ENCODE results near the gene GIMAP7.

GIMAP7 gene

GRCh38 chr7:150516956-150517745 lies 2.5 kb downstream of the GIMAP7 start (continued):
- TF ChIP-seq ZNF529 (tag by site-specific recombination; IDR thresholded peaks at IDR 0.05; ENCODE audit: insufficient replicate concordance) (no peak), ZNF530 (tag by site-specific recombination; IDR thresholded peaks at IDR 0.05; ENCODE audit: low read depth) (no peak)

DNA sequence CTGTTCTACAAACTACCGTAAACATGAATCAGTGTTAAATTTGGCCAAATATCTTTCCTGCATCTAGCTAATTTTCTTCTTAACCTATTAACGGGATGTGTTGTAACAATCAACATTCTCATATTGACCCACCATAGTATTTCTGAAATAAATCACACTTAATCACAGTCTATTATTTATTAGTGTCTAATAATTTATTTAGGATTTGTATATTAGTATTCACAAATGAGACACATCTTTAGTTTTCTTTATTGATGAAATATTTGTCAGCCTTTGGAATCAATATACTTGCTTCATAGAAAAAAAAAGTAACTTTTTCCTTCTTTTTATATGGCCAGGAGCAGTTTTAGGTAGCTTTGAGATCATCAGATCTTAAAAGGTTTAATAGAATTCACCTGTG lies 4.6 kb downstream of the GIMAP7 start:
- CTCF ChIA-PET, result no interaction called here
- Histone ChIP-seq H3K36me3 (ENCODE audit: control insufficient read depth in 2 of 2, insufficient read depth in 1 of 2, low read length in 2 of 2) (no peaks in the 10 kb centered on the region), H3K9me3 (ENCODE audit: control insufficient read depth, insufficient read depth, low read depth, low read length) (no peaks in the 10 kb centered on the region), H3K27ac (ENCODE audit: extremely low read depth, low read depth, low read length) (no peak overlapping the region), H3K4me3 (ENCODE audit: low read depth, low read length) (no peak overlapping the region), H3K4me1 (ENCODE audit: control insufficient read depth, insufficient read depth, low read length) (no peaks in the 10 kb centered on the region)
- POLR2A ChIA-PET, result no interaction called here
- TF ChIP-seq KLF8 (tag by site-specific recombination; IDR thresholded peaks at IDR 0.05), result no peak
- no peak for TF ChIP-seq YY1 (tag by site-specific recombination; IDR thresholded peaks at IDR 0.05)
- no peak for TF ChIP-seq ZNF571 (tag by site-specific recombination; IDR thresholded peaks at IDR 0.05)
- TF ChIP-seq ZNF664 (tag by site-specific recombination; IDR thresholded peaks at IDR 0.05), result no peak
- TF ChIP-seq TCF7L2 (IDR thresholded peaks at IDR 0.05; ENCODE audit: borderline replicate concordance, low read depth, low read length), result no peak
- TF ChIP-seq, protein P1, sequence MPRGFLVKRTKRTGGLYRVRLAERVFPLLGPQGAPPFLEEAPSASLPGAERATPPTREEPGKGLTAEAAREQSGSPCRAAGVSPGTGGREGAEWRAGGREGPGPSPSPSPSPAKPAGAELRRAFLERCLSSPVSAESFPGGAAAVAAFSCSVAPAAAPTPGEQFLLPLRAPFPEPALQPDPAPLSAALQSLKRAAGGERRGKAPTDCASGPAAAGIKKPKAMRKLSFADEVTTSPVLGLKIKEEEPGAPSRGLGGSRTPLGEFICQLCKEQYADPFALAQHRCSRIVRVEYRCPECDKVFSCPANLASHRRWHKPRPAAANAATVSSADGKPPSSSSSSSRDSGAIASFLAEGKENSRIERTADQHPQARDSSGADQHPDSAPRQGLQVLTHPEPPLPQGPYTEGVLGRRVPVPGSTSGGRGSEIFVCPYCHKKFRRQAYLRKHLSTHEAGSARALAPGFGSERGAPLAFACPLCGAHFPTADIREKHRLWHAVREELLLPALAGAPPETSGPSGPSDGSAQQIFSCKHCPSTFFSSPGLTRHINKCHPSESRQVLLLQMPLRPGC (tag by site-specific recombination; IDR thresholded peaks at IDR 0.05), result no peak
- TF ChIP-seq ZNF274 (IDR thresholded peaks at IDR 0.05; ENCODE audit: low read length), result no peak
- TF ChIP-seq ZNF274 (tag by site-specific recombination; IDR thresholded peaks at IDR 0.05; ENCODE audit: borderline replicate concordance), result no peak
- no peak for TF ChIP-seq FEZF1 (tag by site-specific recombination; IDR thresholded peaks at IDR 0.05)
- no peak for TF ChIP-seq ZNF654 (tag by site-specific recombination; IDR thresholded peaks at IDR 0.05; ENCODE audit: low read depth)
- TF ChIP-seq, protein P2, sequence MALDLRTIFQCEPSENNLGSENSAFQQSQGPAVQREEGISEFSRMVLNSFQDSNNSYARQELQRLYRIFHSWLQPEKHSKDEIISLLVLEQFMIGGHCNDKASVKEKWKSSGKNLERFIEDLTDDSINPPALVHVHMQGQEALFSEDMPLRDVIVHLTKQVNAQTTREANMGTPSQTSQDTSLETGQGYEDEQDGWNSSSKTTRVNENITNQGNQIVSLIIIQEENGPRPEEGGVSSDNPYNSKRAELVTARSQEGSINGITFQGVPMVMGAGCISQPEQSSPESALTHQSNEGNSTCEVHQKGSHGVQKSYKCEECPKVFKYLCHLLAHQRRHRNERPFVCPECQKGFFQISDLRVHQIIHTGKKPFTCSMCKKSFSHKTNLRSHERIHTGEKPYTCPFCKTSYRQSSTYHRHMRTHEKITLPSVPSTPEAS (tag by site-specific recombination; IDR thresholded peaks at IDR 0.05), result no peak
- no peak for TF ChIP-seq ZNF239 (tag by site-specific recombination; IDR thresholded peaks at IDR 0.05)
- TF ChIP-seq ZNF404 (tag by site-specific recombination; IDR thresholded peaks at IDR 0.05), result no peak
- no peak for TF ChIP-seq ZNF2 (tag by site-specific recombination; IDR thresholded peaks at IDR 0.05)
- no peak for TF ChIP-seq OSR2 (tag by site-specific recombination; IDR thresholded peaks at IDR 0.05)
- no peak for TF ChIP-seq ZNF561 (tag by site-specific recombination; IDR thresholded peaks at IDR 0.05; ENCODE audit: borderline replicate concordance)
- no peak for TF ChIP-seq ZBTB17 (tag by site-specific recombination; IDR thresholded peaks at IDR 0.05)

DNA sequence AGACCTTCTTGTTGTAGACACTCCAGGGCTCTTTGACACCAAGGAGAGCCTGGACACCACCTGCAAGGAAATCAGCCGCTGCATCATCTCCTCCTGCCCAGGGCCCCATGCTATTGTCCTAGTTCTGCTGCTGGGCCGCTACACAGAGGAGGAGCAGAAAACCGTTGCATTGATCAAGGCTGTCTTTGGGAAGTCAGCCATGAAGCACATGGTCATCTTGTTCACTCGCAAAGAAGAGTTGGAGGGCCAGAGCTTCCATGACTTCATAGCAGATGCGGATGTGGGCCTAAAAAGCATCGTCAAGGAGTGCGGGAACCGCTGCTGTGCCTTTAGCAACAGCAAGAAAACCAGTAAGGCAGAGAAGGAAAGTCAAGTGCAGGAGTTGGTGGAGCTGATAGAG lies 5.5 kb downstream of the GIMAP7 start:
- ChIA-PET POLR2A (no interaction called here), CTCF (no interaction called here)
- no peaks in the 10 kb centered on the region for H3K36me3 ChIP-seq (ENCODE audit: control insufficient read depth in 2 of 2, insufficient read depth in 1 of 2, low read length in 2 of 2)
- no peaks in the 10 kb centered on the region for H3K4me1 ChIP-seq (ENCODE audit: control insufficient read depth, insufficient read depth, low read length)
- no peaks in the 10 kb centered on the region for H3K9me3 ChIP-seq (ENCODE audit: control insufficient read depth, insufficient read depth, low read depth, low read length)
- no peak overlapping the region for H3K4me3 ChIP-seq (ENCODE audit: low read depth, low read length)
- H3K27ac ChIP-seq (ENCODE audit: extremely low read depth, low read depth, low read length), result no peak overlapping the region
- TF ChIP-seq ZBTB10 (tag by site-specific recombination; IDR thresholded peaks at IDR 0.05) (no peak), MYNN (tag by site-specific recombination; IDR thresholded peaks at IDR 0.05; ENCODE audit: borderline replicate concordance) (no peak), ZNF585B (tag by site-specific recombination; IDR thresholded peaks at IDR 0.05) (no peak), ZNF2 (tag by site-specific recombination; IDR thresholded peaks at IDR 0.05) (no peak), ZNF785 (tag by site-specific recombination; IDR thresholded peaks at IDR 0.05) (no peak), TRIM28 (IDR thresholded peaks at IDR 0.05; ENCODE audit: borderline replicate concordance, low read length) (no peak), ZFP41 (tag by site-specific recombination; IDR thresholded peaks at IDR 0.05; ENCODE audit: borderline replicate concordance) (no peak), ZNF175 (tag by site-specific recombination; IDR thresholded peaks at IDR 0.05) (no peak), ZBTB26 (tag by site-specific recombination; optimal IDR thresholded peaks at IDR 0.05) (no peak)
